Fibroblast of the aortic adventitia (primary cell): ENCODE results near the gene DDR2. TPM values are rescaled to one million over a fixed set of nuclear protein-coding genes. Genes with fewer than 3 reads are reported as not detected.
"Not testable (repeated sequence)": the region's sequence is repeated elsewhere in the genome, so short reads cannot be mapped to it uniquely, and the experiment has no call there.

Experiments
- DNase-seq: peaks from one replicate; pipeline ENCODE4 v3.0.0-alpha.2; 2010; ENCODE audit warnings: low read depth
- H3K4me3 ChIP-seq: 2 replicates; pipeline ENCODE4 v1.5.1; 2011; ENCODE audit warnings: low read depth, mild to moderate bottlenecking, control low read depth, low read length, moderate library complexity
- CTCF ChIP-seq: IDR thresholded peaks from 2 replicates; pipeline ENCODE4 v1.5.1; 2011; ENCODE audit warnings: mild to moderate bottlenecking, low read length, control low read depth, inconsistent platforms; ENCODE audit not compliant: insufficient read depth
- total RNA-seq: library from RNA; depleted of rRNA; stranded (reverse); fragments of >200 nt; gene quantifications from 2 replicates; pipeline ENCODE4 v1.2.3, GENCODE V29; 2012; ENCODE audit warnings: low replicate concordance

Gene DDR2
- total RNA-seq, 1 donor = 379 TPM

GRCh38 chr1:162725301-162725837 is 93.1 kb downstream of the DDR2 start:
- H3K4me3 ChIP-seq = no peak overlapping the region
- TF ChIP-seq CTCF = no peak
- no peak for DNase-seq

GRCh38 chr1:162726555-162726954 is 94.3 kb downstream of the DDR2 start:
- no peak for DNase-seq
- no peak overlapping the region for H3K4me3 ChIP-seq
- no peak for TF ChIP-seq CTCF

GRCh38 chr1:162727493-162727892 is 95.2 kb downstream of the DDR2 start:
- DNase-seq, H3K4me3 ChIP-seq: not testable (repeated sequence)

GRCh38 chr1:162728573-162728972 is 96.3 kb downstream of the DDR2 start:
- TF ChIP-seq CTCF = no peak
- no peak for DNase-seq
- no peak overlapping the region for H3K4me3 ChIP-seq

GRCh38 chr1:162729195-162729774 is 97.0 kb downstream of the DDR2 start:
- not testable (repeated sequence) for DNase-seq, H3K4me3 ChIP-seq

- TF ChIP-seq CTCF = no peak
- H3K4me3 ChIP-seq = no peak overlapping the region
- no peak for DNase-seq
These were observed 99.8 kb downstream of the DDR2 start for GRCh38 chr1:162732094-162732493.

- H3K4me3 ChIP-seq = no peak overlapping the region
- no peak for TF ChIP-seq CTCF
- peak; percentile 32 for DNase-seq
These were observed 100.5 kb downstream of the DDR2 start for GRCh38 chr1:162732566-162733335.

- TF ChIP-seq CTCF = no peak
- DNase-seq = no peak
These were observed 101.0 kb downstream of the DDR2 start for GRCh38 chr1:162733336-162733590.

More at GRCh38 chr1:162733336-162733590, 101.0 kb downstream of the DDR2 start:
- no peak overlapping the region for H3K4me3 ChIP-seq
